Activated CD8-positive, alpha-beta memory T cell treated with anti-CD3 and anti-CD28 coated beads for 1 hour (primary cell): ENCODE data around the gene GAL3ST2.
"Not testable (repeated sequence)": the region's sequence is repeated elsewhere in the genome, so short reads cannot be mapped to it uniquely, and the experiment has no call there.

Experiments used
- DNase-seq, 2 donors: peaks; one replicate each; pipeline ENCODE4 v3.0.0-alpha.2; 2020; ENCODE audit warnings: low read depth in 1 of 2; ENCODE audit errors: extremely low read depth in 1 of 2

GAL3ST2 gene

GRCh38 chr2:241776336-241777169 is at the start of gene GAL3ST2:
GAL3ST2 (plus strand) TSS chr2:241776822; CDS start chr2:241776956, 134 bp downstream.
- no peak for DNase-seq

- no peak for DNase-seq
These were observed 48.6 kb upstream of the GAL3ST2 start for GRCh38 chr2:241728000-241728399.

DNA sequence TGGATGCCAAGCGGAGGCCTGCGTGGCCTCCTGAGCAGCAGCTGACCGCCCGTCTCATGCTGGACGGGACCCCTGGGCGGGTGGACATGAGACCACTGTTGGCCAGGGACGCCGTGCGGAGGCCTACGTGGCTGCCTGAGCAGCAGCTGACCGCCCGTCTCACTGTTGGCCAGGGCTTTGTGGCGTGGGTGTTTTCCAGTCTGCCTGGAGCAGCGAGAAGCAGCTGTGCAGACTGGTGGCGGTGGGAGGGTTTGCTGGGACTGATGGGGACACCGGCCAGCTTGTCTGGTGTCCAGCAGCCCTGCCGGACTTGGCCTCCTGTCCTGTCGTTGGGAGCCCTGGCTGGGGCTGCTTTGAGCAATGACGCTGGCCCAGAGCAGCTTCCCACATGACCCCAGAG is 48.0 kb upstream of the GAL3ST2 start:
- no peak for DNase-seq

- no peak for DNase-seq
These were observed 46.8 kb upstream of the GAL3ST2 start for GRCh38 chr2:241729868-241730267.

DNA sequence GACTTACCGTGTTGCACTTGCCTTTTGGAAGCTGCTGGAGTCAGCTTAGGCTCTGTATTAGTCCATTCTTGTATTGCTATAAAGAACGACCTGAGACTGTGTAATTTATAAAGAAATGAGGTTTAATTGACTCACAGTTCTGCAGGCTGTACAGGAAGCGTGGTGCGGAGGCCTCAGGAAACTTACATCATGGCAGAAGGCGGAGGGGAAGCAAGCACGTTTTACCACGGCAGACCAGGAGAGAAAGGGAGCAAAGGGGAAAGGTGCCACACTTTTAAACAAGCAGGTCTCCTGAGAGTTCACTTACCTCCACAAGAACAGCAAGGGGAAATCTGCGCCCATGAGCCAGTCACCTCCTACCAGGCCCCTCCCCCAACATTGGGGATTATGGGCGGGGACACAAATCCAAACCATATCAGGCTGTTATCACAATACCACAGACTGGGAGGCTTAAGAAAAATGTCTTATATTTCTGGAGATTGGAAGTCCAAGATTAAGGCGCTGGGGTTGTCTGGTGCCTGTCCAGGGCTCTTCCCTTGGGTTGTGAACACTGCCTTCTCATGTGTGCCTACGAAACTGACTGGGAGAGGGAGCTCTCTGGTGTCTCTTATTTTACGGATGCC is 45.8 kb upstream of the GAL3ST2 start:
- no peak for DNase-seq

DNA sequence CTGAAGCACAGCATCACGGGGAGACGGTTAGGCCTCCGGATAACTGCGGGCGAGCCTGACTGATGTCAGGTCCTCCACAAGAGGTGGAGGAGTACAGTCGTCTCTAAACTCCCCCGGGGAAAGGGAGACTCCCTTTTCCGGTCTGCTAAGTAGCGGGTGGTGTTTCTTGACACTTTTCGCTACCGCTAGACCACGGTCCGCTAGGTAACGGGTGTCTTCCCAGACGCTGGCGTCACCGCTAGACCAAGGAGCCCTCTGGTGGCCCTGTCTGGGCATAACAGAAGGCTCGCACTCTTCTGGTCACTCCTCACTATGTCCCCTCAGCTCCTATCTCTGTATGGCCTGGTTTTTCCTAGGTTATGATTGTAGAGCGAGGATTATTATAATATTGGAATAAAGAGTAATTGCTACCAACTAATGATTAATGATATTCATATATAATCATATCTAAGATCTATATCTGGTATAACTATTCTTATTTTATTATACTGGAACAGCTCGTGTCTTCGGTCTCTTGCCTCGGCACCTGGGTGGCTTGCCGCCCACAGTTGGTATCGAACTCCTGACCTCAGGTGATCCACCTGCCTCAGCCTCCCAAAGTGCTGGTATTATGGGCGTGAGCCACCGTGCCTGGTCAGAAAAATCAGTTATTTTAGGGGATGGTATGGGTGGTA is 44.0 kb upstream of the GAL3ST2 start:
- peak in 1 of 2 donors; percentile 39 for DNase-seq

DNA sequence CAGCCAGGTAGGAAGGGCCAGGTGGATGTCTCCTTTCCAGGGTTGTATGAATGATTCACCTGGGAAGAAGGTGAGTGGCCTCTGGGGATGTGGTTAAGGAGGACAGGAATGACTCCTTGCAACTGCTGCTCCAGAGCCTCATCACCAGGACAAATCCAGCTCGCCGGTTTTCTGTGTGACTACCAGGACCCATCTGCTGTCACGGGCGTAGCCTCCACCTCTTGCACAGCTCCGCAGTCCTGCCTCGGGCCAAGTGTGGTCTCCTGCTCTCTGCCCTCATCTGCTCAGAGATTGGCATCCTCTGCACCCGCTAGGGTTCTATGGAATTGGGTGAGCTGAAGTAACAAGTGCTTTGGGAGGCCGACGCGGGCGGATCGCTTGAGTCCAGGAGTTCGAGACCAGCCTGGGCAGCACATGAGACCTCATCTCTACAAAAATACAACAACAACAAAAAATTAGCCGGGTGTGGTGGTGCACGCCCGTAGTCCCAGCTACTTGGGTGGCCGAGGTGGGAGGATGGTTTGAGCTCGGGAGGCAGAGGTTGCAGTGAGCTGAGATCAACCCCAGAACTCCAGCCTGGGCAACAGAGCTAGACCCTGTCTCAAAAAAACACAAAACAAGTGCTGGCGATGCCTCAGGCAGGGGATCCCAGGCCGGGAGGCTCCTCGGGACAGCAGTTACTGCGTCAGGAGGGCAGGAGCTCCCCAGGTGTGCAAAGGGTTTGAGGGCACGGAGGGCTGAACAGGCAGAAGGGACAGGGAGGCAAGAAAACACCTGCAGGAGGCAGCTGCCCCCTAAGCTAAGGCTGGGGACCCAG is 43.0 kb upstream of the GAL3ST2 start:
- no peak for DNase-seq

- DNase-seq, result no peak
These were observed 42.5 kb upstream of the GAL3ST2 start for GRCh38 chr2:241734208-241734466.

GRCh38 chr2:241734467-241735208 is 42.0 kb upstream of the GAL3ST2 start, which contains the start of gene D2HGDH:
D2HGDH (plus strand) TSS chr2:241734630; CDS start chr2:241735225, 595 bp downstream.
- DNase-seq, result peak; percentile 82 to 93

GRCh38 chr2:241736111-241736510 is 40.5 kb upstream of the GAL3ST2 start:
- DNase-seq, result no peak

- no peak for DNase-seq
These were observed 38.5 kb upstream of the GAL3ST2 start for GRCh38 chr2:241738040-241738686.

DNA sequence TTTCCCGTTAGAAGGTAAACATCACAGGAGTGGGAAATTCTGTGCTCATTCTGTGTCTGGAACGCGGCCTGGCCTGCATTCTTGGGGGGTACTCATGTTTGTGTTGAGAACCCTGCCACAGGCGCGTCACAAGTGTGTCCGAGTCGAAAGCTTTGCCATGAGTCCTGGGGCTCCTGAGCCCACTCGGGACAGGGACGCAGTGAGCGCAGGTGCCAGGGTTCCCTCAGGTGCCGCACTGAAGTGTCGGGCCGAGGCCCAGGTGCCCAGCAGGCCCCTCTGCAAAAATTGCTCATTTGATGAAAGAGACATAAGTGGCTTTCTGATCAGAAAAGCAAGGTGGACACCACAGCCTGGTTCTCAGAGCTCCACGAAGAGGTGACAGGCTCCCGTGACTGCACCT is 37.4 kb upstream of the GAL3ST2 start:
- no peak for DNase-seq

DNA sequence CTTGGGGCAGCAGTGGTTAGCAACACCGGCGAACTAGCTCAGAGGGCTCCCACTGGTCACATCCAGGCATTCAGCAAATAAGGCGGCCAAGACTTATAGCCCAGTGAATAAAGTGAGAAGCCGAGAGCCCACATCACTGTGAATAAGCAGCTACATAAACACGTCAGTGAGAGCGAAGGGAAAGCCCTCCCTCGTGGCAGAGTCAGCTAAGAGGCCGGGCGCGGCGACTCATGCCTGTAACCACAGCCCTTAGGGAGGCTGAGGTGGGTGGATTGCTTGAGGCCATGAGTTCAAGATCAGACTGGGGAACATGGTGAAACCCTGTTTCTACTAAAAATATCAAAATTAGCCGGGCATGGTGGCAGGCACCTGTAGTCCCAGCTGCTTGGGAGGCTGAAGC is 37.0 kb upstream of the GAL3ST2 start:
- DNase-seq, result no peak

- DNase-seq, result no peak
These were observed 35.6 kb upstream of the GAL3ST2 start for GRCh38 chr2:241741016-241741415.

DNA sequence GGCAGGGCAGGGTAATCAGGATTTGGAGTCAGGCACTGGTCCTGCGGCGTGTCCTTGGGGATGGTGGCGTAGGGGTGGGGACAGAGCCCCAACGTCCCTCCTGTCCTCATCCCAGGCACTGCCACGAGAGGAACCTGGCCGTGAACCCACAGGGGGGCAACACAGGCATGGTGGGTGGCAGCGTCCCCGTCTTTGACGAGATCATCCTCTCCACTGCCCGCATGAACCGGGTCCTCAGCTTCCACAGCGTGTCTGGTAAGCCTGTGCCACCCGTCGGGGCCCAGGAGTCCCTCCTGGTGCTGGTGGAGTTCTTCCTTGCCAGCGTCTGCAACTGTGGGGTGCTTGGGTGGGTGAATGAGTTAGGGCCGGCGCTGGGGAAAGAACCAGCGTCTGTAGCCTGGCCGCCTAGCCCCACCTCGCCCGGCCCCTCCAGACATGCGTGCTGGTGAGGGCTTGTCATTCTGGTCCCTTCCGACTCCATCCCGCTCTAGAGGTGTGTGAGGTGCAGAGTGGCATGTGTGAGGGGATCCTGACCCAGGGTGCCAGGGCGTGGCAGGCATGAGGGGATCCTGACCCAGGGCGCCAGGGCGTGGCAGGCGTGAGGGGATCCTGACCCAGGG is 34.2 kb upstream of the GAL3ST2 start:
- DNase-seq, result no peak

DNA sequence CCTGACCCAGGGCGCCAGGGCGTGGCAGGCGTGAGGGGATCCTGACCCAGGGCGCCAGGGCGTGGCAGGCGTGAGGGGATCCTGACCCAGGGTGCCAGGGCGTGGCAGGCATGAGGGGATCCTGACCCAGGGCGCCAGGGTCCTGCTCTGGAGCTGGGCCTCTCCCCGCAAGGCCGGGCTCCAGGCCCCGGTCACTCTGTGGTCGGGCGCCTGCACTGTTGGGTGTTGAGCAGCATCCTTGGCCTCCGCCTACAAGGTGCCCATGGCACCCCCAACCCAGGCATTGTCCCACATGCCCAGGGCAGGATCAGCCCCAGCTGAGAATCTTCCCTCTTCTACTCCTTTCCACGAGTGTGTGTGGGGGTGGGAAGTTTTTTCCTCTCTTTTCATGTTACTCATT is 33.6 kb upstream of the GAL3ST2 start:
- not testable (repeated sequence) for DNase-seq

- no peak for DNase-seq
These were observed 33.0 kb upstream of the GAL3ST2 start for GRCh38 chr2:241743620-241744019.

- DNase-seq, result no peak
These were observed 32.4 kb upstream of the GAL3ST2 start for GRCh38 chr2:241744028-241744754.

- no peak for DNase-seq
These were observed 31.3 kb upstream of the GAL3ST2 start for GRCh38 chr2:241745276-241745675.
